ENCODE data around the gene CD200R1. TPM values are rescaled to one million over a fixed set of nuclear protein-coding genes. Genes with fewer than 3 reads are reported as not detected.
A peak's percentile ranks its signal among the peaks of the same experiment; 100 is the strongest.

Gene CD200R1
- total and polyA plus RNA-seq, 2 of the 13 experiments (the other 11 are each of a cell fraction or from before 2014, with no cell fraction given) = 0.04 TPM; not detected in 1

- no peak for TF ChIP-seq MTERF4 (CRISPR knock-in tag; IDR thresholded peaks at IDR 0.05)
- no peak for TF ChIP-seq U2AF1 (optimal IDR thresholded peaks at IDR 0.05; ENCODE audit: low read depth, low read length)
- TF ChIP-seq JUNB (CRISPR knock-in tag; IDR thresholded peaks at IDR 0.05; ENCODE audit: borderline replicate concordance) = peak; percentile 51; the same call in 1 of the 2 replicates
- peak; percentile 97 for TF ChIP-seq RBFOX2 (IDR thresholded peaks at IDR 0.05; ENCODE audit: low read depth, low read length)
- TF ChIP-seq MLX (CRISPR knock-in tag; IDR thresholded peaks at IDR 0.05) = peak; percentile 11; the same call in 1 of the 2 replicates
- TF ChIP-seq CBX1 (IDR thresholded peaks at IDR 0.05; ENCODE audit: low read depth) = peak; percentile 46
- 0 out of 2 replicates have a peak, but pooled peaks have one; percentile 56 for TF ChIP-seq CREBL2 (CRISPR knock-in tag; IDR thresholded peaks at IDR 0.05; ENCODE audit: borderline replicate concordance)
- TF ChIP-seq, protein P1, sequence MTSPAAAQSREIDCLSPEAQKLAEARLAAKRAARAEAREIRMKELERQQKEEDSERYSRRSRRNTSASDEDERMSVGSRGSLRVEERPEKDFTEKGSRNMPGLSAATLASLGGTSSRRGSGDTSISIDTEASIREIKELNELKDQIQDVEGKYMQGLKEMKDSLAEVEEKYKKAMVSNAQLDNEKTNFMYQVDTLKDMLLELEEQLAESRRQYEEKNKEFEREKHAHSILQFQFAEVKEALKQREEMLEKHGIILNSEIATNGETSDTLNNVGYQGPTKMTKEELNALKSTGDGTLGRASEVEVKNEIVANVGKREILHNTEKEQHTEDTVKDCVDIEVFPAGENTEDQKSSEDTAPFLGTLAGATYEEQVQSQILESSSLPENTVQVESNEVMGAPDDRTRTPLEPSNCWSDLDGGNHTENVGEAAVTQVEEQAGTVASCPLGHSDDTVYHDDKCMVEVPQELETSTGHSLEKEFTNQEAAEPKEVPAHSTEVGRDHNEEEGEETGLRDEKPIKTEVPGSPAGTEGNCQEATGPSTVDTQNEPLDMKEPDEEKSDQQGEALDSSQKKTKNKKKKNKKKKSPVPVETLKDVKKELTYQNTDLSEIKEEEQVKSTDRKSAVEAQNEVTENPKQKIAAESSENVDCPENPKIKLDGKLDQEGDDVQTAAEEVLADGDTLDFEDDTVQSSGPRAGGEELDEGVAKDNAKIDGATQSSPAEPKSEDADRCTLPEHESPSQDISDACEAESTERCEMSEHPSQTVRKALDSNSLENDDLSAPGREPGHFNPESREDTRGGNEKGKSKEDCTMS (CRISPR knock-in tag; conservative IDR thresholded peaks at IDR 0.05) = no peak
- TF ChIP-seq CEBPG (CRISPR knock-in tag; IDR thresholded peaks at IDR 0.05) = peak; percentile 61; the same call in 1 of the 2 replicates
- TF ChIP-seq KMT2B (CRISPR knock-in tag; IDR thresholded peaks at IDR 0.05) = no peak; the same call in none of the 2 replicates
- peak; percentile 33 for TF ChIP-seq ELF3 (CRISPR knock-in tag; IDR thresholded peaks at IDR 0.05)
- TF ChIP-seq TBL1XR1 (IDR thresholded peaks at IDR 0.05; ENCODE audit: borderline replicate concordance, low read length, partially characterized antibody) = no peak
- no peak for TF ChIP-seq HNRNPUL1 (IDR thresholded peaks at IDR 0.05; ENCODE audit: low read depth, low read length)
- TF ChIP-seq, protein P2, sequence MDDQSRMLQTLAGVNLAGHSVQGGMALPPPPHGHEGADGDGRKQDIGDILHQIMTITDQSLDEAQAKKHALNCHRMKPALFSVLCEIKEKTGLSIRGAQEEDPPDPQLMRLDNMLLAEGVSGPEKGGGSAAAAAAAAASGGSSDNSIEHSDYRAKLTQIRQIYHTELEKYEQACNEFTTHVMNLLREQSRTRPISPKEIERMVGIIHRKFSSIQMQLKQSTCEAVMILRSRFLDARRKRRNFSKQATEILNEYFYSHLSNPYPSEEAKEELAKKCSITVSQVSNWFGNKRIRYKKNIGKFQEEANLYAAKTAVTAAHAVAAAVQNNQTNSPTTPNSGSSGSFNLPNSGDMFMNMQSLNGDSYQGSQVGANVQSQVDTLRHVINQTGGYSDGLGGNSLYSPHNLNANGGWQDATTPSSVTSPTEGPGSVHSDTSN (CRISPR knock-in tag; IDR thresholded peaks at IDR 0.05; ENCODE audit: borderline replicate concordance) = no peak; the same call in 1 of the 2 replicates
- no peak for TF ChIP-seq PAF1 (CRISPR knock-in tag; IDR thresholded peaks at IDR 0.05)
- TF ChIP-seq ETV5 (CRISPR knock-in tag; IDR thresholded peaks at IDR 0.05; ENCODE audit: borderline replicate concordance) = peak; percentile 81
- no peak for TF ChIP-seq AGO1 (IDR thresholded peaks at IDR 0.05; ENCODE audit: low read depth, low read length, poor library complexity, severe bottlenecking)
- no peak for TF ChIP-seq PREB (CRISPR knock-in tag; IDR thresholded peaks at IDR 0.05)
- TF ChIP-seq ZNF713 (CRISPR knock-in tag; IDR thresholded peaks at IDR 0.05) = no peak
- 0 out of 2 replicates have a peak, but pooled peaks have one; percentile 37 for TF ChIP-seq ZNF17 (CRISPR knock-in tag; IDR thresholded peaks at IDR 0.05)
- TF ChIP-seq ZNF260 (CRISPR knock-in tag; IDR thresholded peaks at IDR 0.05; ENCODE audit: borderline replicate concordance, low read depth) = no peak
- peak; percentile 62; the same call in 1 of the 2 replicates for TF ChIP-seq ZBTB38 (CRISPR knock-in tag; IDR thresholded peaks at IDR 0.05)
Measured at GRCh38 chr3:113019182-113020137, 44.6 kb upstream of the CD200R1 start (continued).

Measured in HepG2 (cell line).